HG02840 (cell line): ENCODE measurements around the gene ITGA1.
A peak's percentile ranks its signal among the peaks of the same experiment; 100 is the strongest.
"Not testable (repeated sequence)": the region's sequence is repeated elsewhere in the genome, so short reads cannot be mapped to it uniquely, and the experiment has no call there.

ENCODE experiments used
- ATAC-seq: cut with Tn5 transposase; IDR thresholded peaks from one replicate; pipeline ENCODE4 v1.9.1; 2021; ENCODE audit warnings: mild to moderate bottlenecking, moderate library complexity, moderate number of reproducible peaks; ENCODE audit not compliant: unreplicated experiment, low FRiP score

Gene ITGA1

DNA sequence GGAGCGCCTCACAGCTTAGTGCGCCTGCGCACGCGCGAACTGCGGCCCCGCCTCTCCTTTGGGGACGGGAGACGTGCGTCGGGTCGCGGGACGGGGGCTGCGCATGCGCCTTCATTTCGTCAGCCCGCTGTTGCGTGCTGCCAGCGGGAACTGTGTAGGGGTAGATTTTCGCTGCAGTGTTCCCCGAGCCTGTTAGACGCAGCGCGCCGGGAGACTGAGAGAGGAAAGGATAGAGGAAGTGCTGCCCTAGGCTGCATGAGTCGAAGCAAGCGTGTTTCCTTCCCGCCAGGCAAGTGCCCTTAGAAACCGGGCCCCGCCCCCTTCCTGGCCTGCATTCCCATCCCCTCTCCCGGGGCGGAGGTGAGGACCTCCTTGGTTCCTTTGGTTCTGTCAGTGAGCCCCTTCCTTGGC, 12.3 kb downstream of the ITGA1 start:
- ATAC-seq: peak; percentile 85

DNA sequence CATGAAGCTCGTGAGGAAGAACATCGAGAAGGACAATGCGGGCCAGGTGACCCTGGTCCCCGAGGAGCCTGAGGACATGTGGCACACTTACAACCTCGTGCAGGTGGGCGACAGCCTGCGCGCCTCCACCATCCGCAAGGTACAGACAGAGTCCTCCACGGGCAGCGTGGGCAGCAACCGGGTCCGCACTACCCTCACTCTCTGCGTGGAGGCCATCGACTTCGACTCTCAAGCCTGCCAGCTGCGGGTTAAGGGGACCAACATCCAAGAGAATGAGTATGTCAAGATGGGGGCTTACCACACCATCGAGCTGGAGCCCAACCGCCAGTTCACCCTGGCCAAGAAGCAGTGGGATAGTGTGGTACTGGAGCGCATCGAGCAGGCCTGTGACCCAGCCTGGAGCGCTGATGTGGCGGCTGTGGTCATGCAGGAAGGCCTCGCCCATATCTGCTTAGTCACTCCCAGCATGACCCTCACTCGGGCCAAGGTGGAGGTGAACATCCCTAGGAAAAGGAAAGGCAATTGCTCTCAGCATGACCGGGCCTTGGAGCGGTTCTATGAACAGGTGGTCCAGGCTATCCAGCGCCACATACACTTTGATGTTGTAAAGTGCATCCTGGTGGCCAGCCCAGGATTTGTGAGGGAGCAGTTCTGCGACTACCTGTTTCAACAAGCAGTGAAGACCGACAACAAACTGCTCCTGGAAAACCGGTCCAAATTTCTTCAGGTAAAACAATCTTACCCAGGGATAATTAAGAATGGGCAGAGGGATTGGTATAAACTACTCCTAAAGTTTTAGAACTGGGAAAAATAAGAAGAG, 12.9 kb downstream of the ITGA1 start:
- ATAC-seq: peak; percentile 30

DNA sequence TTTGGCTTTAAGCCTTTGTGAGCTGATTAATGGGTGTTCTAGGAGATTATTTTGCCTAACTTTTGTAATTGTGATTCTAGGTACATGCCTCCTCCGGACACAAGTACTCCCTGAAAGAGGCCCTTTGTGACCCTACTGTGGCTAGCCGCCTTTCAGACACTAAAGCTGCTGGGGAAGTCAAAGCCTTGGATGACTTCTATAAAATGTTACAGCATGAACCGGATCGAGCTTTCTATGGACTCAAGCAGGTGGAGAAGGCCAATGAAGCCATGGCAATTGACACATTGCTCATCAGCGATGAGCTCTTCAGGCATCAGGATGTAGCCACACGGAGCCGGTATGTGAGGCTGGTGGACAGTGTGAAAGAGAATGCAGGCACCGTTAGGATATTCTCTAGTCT, 13.6 kb downstream of the ITGA1 start:
- ATAC-seq: no peak

DNA sequence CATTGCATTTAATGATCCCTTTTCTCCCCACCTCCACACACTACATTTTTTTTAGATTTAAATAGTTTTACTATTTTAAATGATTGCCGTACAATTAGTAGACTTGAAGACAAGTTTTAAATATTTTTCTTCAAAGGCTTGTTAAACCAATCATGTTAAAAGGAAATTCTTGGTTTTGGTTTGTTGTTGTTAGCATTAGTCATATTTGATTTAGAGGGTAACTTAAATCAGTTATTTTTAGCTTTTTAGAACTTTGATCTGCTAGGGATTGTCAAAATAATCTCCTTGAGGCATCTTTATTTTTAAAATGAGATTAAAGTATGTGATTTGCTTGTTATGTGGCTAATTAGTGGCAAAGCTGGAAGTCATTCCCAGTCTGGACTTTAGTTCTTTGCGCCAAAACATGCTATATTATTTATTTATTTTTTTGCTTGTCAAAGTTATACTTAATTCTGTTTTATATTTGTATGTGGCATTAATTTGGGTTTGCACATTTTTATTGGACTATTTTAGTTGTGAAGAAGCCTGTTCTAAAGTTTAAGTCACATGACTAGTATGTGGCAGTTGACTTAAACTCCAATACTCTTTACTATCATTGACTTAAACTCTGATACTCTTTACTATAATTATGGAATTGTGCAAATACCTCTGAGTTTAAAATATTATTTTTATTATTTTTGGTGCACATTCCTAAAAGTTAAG, 14.7 kb downstream of the ITGA1 start:
- no peak for ATAC-seq

DNA sequence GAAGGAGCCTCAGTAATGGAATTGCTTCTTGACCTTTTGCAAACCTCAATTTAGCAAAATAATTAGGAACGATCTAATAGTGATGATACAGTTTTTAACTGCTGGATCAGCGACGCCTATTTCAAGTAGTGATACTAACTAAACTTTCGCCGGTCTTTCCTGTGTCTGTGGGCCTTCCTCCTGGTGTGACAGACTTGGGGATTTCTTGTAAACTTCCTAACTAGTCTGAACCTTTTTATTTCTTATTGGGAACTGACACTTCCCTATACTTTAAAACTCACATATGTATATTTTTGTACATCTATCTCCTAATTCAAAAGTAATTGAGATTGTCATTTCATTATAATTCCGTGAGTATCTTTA, 15.2 kb downstream of the ITGA1 start:
- ATAC-seq: no peak

DNA sequence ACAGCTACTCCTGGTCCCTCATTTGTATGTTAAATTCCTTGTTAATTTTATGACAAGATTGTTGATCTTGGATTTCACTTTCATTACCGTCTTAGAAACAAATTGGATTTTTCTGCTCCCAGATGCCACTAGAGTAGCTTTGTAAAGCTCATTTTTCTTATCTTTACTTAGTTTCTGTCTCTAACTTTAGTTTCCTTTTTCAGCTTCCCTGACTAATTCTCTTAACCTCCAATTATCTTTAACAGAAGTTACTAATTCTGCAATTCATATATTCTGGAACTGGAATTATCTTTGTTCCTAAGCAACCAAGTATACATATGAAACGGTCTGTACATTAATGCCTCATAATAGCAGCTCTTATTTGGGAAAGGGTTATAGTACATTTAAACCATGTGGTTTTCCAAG, 16.7 kb downstream of the ITGA1 start:
- no peak for ATAC-seq

DNA sequence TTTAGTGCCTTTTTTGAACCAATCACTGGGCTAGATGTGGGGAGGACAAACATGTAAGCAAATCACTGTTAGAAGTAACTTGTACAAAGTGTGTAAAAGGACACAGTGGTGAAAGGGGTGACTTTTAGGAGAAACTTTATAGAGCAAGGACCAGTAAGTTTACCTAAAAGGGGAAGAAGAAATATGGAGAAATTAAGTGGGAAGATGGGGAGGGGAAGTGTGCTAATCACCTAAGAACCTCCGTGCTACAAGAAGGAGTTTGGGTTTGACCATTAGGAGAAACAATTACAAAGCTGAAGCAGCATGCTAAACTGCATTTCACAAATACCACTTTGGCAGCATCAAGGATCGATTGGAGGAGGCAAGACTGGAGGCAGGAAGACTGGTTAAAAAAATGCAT, 17.3 kb downstream of the ITGA1 start:
- no peak for ATAC-seq

DNA sequence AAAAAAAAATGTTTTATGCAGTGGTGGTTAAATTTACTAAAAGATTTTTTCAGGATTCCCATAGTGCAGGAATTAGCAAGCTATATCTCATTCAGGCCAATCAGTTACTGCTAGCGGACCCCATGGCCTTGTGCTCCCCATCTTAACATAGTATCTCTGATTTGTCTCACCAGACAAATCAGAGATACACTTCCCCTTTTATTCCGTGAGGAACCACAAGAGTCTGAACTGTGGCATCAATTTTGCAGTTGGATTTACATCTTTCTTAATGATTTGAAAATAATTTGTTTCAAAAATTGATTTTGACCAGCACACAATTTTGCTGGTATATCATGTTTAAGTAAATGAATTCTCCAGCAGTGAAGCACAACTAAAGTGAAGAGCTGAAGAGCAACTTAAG, 17.9 kb downstream of the ITGA1 start:
- no peak for ATAC-seq

DNA sequence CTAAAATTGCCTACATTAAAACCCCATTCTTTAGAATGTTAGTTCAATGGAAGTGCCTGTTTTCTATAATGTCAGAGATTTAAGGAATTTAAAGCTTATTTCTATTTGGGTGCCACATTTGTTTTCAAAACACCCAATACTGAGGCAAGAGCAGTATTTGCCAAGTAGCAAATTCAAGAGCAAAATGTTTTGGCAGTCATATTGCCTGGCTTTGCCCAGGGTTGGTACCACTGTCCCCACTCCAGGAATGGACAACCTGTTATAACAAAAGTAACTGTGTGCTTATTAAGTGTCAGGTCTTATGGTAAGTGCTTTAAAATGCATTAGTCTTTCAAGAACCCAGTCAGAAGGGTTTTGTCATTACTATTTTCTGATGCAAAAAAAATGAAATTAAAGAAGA, 19.3 kb downstream of the ITGA1 start:
- ATAC-seq: no peak

DNA sequence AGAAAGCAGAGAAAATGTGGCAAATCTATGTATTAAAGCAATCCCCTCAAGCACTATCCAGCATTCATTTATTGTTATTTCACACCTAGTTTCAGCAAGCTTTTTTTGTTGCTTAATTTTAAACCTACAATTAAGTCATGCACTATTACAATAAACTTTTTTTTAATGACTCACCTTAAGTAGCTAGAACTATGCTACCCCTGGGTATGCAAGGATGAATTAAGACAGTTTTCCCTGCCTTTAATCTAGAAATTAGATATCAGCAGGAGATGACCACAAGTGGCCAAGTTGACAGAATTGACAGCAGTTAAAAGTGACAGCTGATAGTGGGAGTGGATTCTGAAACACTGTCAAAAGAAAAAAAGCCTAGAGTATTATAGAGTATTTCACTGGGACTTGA, 20.0 kb downstream of the ITGA1 start:
- ATAC-seq: no peak

DNA sequence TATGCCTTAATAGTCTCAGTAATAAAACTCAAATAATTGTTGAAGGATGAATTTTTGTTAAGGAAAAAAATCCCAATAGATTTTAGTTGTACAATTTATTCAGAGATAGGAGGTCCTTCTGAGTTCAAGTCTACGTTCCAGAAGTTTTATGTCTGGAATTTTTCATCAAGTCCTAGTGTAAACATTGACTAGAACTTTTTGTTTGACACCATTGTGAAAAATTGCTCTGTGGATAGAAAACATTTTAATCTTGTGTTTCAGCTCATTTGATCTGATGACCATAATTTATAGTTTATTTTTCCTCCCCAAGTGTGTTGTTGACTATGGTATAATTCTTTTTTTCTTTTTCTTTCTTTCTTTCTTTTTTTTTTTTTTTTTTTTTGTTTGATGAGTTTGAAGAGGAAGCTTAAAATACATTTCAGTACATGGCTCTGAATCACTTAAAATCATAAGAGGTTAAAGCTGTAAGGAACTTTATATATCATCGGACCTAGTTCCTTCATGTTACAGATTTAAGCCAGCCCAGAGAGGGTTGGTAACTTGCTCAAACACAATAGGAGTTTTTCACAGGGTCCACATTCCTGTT, 20.7 kb downstream of the ITGA1 start:
- no peak for ATAC-seq

DNA sequence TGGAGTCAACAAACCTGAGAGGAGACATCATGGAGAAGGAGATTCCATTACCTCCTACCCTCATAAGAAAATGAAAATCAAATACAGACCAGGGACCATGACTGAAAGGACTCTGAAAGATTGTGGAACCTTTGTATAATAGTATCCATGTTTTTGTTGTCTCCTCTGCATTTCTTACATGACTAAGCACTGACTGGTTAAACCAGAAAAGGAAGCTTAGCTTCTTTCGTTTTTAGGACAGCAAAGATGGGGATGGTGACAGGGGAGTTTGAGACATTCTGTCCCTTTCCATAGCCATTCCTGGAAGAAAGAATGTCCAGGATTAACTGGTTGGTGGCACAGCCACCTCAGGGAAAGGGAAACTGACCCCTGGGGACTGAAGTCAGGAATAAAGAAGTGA, 22.2 kb downstream of the ITGA1 start:
- ATAC-seq: no peak

DNA sequence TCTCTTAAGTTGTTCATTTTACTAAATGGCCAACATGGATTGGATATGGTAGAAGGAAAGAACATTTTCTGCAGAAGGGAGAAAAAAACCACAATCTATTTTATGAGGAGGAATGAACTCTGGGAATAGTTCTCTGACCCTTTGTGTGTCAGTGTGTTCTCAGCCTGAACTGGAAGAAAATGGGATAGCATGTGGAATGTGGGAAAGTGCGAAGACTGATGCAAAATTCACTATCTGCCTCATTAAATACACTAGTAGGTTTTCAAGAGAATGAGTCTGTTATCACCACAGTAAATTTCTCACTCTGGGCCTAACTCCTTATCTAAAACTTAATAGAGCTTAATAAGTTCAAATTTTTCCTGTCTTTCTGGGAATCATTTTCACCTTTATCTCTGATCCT, 22.7 kb downstream of the ITGA1 start:
- no peak for ATAC-seq

DNA sequence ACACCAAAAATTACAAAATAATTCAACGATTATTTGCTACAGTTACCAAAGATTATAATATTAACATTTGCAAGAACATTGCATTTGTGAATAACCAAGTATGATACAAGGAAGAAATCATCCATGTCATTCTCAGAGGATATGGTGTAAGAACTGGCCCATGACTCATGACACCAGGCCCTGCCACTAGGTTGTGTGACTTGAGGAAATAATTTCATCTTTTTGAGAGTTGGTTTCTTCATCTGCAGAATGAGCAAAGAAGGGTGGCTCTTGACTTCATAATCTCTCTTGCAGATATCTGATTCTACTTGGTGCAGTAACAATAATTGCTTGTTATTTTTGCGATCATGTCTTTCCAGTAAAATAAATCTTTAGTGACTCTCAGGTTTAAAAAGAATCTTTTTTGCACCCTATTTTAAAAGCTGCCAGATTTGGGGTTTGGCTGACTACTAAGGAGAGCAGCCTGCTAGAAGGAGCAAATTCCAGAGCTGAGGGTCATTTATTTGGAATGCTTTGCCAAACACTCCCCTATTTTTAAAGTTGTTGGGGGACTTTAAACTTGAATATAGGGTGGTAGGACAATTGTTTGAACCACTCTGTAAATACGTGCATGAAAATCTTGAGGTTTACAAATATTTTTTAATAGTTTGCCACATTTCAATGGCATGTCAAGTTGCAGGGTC, 23.5 kb downstream of the ITGA1 start:
- no peak for ATAC-seq

DNA sequence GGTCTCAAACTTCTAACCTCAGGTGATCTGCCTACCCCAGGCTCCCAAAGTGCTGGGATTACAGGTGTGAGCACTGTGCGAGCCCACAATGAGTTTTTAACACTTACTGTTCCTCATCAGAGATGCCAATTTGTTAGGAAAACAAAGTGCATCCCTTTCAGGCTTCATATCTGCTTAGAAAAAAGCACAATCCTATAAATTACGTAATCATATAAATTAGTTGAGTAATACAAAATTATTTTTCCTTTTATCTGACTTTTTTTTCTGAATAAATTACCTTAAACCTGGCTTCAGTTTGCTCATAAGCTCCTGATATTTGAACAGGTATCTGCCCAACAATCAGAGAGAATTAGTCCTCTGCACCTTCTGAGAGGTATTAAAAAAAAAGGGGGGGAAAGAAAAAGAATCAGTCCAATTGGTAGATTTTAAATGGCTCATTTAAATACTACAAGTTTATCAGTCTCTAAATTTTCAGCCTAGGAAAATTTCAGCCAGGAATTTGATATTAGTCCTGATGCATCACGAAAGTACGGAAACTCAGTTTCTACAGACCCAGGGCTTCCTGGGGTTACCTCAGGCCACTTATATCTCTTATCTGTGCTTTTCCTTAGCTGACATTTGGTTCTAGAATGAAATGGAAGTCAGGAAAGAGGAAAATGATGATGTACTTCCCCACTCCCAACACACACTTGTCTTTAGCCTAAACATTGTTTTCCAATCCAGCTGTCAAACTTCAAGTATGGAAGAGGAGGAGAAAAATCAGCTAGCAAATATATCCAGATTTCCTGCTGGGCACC, 26.8 kb downstream of the ITGA1 start:
- no peak for ATAC-seq

DNA sequence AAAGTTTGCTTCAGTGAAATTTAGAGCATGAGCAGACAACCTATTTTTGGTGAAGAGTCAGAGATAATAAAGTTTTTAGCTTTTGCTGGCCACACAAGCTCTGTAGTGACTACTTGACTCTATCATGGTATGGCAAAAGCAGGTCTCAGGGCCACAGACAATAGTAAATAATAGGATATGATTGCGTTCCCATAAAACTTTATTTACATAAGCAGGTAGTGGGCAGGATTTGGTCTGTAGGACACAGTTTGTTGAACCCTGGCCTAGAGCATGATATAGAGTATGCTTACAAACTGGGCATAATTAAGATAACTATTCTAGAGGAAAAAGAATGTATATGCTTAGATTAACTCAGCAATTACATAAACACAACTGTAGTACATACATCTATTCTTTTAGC, 30.1 kb downstream of the ITGA1 start:
- ATAC-seq: no peak

DNA sequence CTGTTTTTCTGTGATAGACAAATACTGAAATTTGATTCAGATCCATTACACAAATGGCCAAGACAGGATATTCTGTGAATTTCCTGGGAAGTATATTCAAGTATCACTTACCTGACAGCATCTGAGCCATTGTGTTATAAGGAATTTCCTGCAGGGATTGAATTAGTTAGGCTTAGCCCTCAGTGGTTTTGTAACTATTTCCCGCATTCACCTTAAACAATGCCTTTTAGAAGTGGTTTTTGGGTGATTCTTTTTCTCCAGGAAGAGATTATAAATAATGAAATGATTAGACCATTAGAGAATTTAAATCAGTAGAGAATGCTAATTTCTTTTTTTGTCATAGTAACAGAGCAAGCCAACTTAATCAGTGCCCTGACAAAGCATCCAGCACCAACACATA, 30.6 kb downstream of the ITGA1 start:
- no peak for ATAC-seq

DNA sequence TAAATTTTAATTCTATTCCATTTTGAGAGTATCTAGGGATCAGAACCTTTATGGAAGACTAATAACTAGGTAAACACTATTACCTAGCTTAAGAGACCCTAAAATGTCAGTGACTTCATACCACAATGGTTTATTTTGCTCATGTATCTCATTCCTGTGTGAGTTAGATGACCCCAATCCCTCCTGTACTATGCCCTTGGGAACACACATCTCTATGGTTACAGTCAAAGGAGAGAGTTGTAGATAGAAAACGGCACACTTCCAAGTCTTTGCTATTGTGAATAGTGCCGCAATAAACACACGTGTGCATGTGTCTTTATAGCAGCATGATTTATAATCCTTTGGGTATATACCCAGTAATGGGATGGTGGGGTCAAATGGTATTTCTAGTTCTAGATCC, 31.1 kb downstream of the ITGA1 start:
- not testable (repeated sequence) for ATAC-seq

DNA sequence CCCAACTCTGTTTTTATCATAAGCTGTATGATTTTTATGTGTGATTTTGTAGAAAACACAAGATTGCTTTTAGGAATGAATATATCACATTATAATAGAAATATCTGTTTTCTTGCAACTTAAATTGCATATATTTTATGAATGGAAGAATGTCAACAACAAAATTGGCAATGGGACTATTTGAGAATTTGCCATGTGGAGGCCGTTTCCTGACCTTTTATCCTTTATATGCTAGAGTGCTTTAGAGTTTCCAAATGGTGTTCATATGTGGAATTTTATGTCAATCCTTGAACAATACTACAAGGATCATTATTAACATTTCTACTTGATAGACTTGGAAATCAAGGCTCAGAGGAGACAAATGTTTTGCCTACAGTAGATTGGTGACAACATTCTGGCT, 34.2 kb downstream of the ITGA1 start:
- ATAC-seq: no peak

DNA sequence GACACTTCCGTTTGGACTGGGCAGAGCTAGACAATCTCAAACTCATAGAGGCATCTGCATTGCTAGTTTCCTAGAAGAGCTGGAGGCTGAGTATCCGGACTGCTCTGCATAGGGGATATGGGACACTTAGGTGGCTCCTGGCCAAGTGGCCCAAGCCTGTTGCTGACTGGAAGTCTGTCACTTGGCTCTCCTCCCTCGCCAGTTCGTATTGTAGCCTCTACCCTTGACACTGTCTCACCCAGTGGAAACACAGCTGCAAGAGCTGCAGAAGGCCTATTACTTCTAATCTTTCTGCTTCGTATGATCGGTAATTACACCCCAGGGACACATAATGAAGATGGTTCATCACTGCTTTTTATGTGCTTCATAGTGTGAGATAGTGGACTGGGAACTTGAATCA, 34.7 kb downstream of the ITGA1 start:
- ATAC-seq: no peak
